CD4-positive, alpha-beta memory T cell (primary cell): ENCODE data around the gene CPZ. TPM values are rescaled to one million over a fixed set of nuclear protein-coding genes. Genes with fewer than 3 reads are reported as not detected.
A peak's percentile ranks its signal among the peaks of the same experiment; 100 is the strongest.

Experiments
- CTCF ChIA-PET: fragments of 350-600 bp; sonication (Branson Sonifier 250); formaldehyde crosslinking; loops from one replicate; lab custom pipeline; 2021; ENCODE audit warnings: inconsistent platforms; ENCODE audit not compliant: partially characterized antibody; lab: Charles Lee
- POLR2A ChIA-PET: fragments of 350-600 bp; sonication (Branson Sonifier 250); formaldehyde crosslinking; loops from one replicate; lab custom pipeline; 2021; ENCODE audit not compliant: partially characterized antibody; lab: Charles Lee
- DNase-seq, 5 donors: peaks; one replicate each; pipeline versions ENCODE4 v3.0.0 to v3.0.0-alpha.2; 2020 to 2022; ENCODE audit warnings: mixed read lengths in 1 of 5
- H3K27ac ChIP-seq: one replicate; pipeline ENCODE4 v1.7.0; 2013; ENCODE audit warnings: low read depth, low read length
- H3K27me3 ChIP-seq: 2 replicates; pipeline ENCODE4 v1.7.0; 2013; ENCODE audit warnings: mild to moderate bottlenecking, low read length, moderate library complexity; ENCODE audit not compliant: insufficient read depth
- H3K36me3 ChIP-seq: 2 replicates; pipeline ENCODE4 v1.7.0; 2013; ENCODE audit warnings: mild to moderate bottlenecking, low read length, moderate library complexity; ENCODE audit not compliant: insufficient read depth
- H3K4me1 ChIP-seq: 2 replicates; pipeline ENCODE4 v1.7.0; 2013; ENCODE audit warnings: mild to moderate bottlenecking, low read length, moderate library complexity; ENCODE audit not compliant: insufficient read depth
- H3K4me3 ChIP-seq, 2 donors: one replicate each; pipeline ENCODE4 v1.7.0; 2013; ENCODE audit warnings: low read length in 2 of 2, mild to moderate bottlenecking in 1 of 2
- H3K9me3 ChIP-seq, 2 donors: one replicate each; pipeline ENCODE4 v1.7.0; 2013; ENCODE audit warnings: low read length in 2 of 2, control low read depth in 1 of 2; ENCODE audit not compliant: control insufficient read depth in 1 of 2
- H3K27ac Mint-ChIP-seq, 7 donors: one replicate each; pipeline ENCODE4 v1.8.0; 2020 to 2021; ENCODE audit warnings: mixed read lengths in 7 of 7, mild to moderate bottlenecking in 6 of 7, inconsistent platforms in 3 of 7, moderate library complexity in 3 of 7
- H3K27me3 Mint-ChIP-seq, 2 donors: one replicate each; pipeline ENCODE4 v1.8.0; 2020 to 2021; ENCODE audit warnings: mixed read lengths in 2 of 2
- H3K36me3 Mint-ChIP-seq, 2 donors: one replicate each; pipeline ENCODE4 v1.8.0; 2020 to 2021; ENCODE audit warnings: mixed read lengths in 2 of 2, inconsistent platforms in 1 of 2, mild to moderate bottlenecking in 1 of 2
- H3K4me1 Mint-ChIP-seq, 4 donors: one replicate each; pipeline ENCODE4 v1.8.0; 2020 to 2021; ENCODE audit warnings: mixed read lengths in 4 of 4, mild to moderate bottlenecking in 1 of 4
- H3K4me3 Mint-ChIP-seq, 8 donors: one replicate each; pipeline ENCODE4 v1.8.0; 2020 to 2021; ENCODE audit warnings: mixed read lengths in 8 of 8, mild to moderate bottlenecking in 7 of 8, moderate library complexity in 6 of 8, inconsistent platforms in 3 of 8
- H3K9me3 Mint-ChIP-seq, 8 donors: one replicate each; pipeline ENCODE4 v1.8.0; 2020 to 2021; ENCODE audit warnings: mixed read lengths in 8 of 8, mild to moderate bottlenecking in 5 of 8, inconsistent platforms in 3 of 8, moderate library complexity in 1 of 8
- intact Hi-C: fragments of 100-400 bp; cut with micrococcal nuclease; formaldehyde crosslinking; loops from one replicate; pipeline ENCODE4 v1.15.1; 2023
- polyA plus RNA-seq, 2 donors: library from polyadenylated mRNA; unstranded; fragments of 300-500 nt; fragmentation: Illumina TruSeq; gene quantifications; one replicate each; pipeline ENCODE4 v1.2.3, GENCODE V29; 2021
- total RNA-seq, 2 experiments: library from RNA; stranded (reverse); gene quantifications; one replicate each; pipeline ENCODE4 v1.2.3, GENCODE V29; 2021

The CPZ gene
- total and polyA plus RNA-seq, 4 experiments from 2014 or later, result not detected

- Mint-ChIP-seq H3K27me3 (peaks cover 8 to 25% of the 10 kb centered on the region in 2 donors), H3K4me1 (no peaks in the 10 kb centered on the region), H3K4me3 (no peak overlapping the region), H3K27ac (no peak overlapping the region), H3K9me3 (peaks cover 0 to 2% (median 0%) of the 10 kb centered on the region in 8 donors), H3K36me3 (no peaks in the 10 kb centered on the region)
- no peaks in the 10 kb centered on the region for H3K27me3 ChIP-seq
- intact Hi-C loops, result no loop called here
- H3K4me3 ChIP-seq, result no peak overlapping the region
- no peaks in the 10 kb centered on the region for H3K4me1 ChIP-seq
- H3K36me3 ChIP-seq, result no peaks in the 10 kb centered on the region
- CTCF ChIA-PET, result no interaction called here
- POLR2A ChIA-PET, result no interaction called here
- H3K27ac ChIP-seq, result no peak overlapping the region
- DNase-seq, result no peak
- no peaks in the 10 kb centered on the region for H3K9me3 ChIP-seq
Observed at GRCh38 chr4:8582941-8583654, 9.5 kb upstream of the CPZ start.

- ChIA-PET CTCF (no interaction called here), POLR2A (no interaction called here)
- Mint-ChIP-seq H3K4me3 (no peak overlapping the region), H3K27me3 (peaks cover 8 to 23% of the 10 kb centered on the region in 2 donors), H3K27ac (no peak overlapping the region), H3K4me1 (no peaks in the 10 kb centered on the region), H3K9me3 (peaks cover 0 to 2% (median 0%) of the 10 kb centered on the region in 8 donors), H3K36me3 (no peaks in the 10 kb centered on the region)
- Histone ChIP-seq H3K36me3 (no peaks in the 10 kb centered on the region), H3K9me3 (no peaks in the 10 kb centered on the region), H3K4me3 (no peak overlapping the region), H3K4me1 (no peaks in the 10 kb centered on the region), H3K27ac (no peak overlapping the region), H3K27me3 (no peaks in the 10 kb centered on the region)
- DNase-seq, result no peak
- intact Hi-C loops, result no loop called here
Observed at GRCh38 chr4:8583655-8584025, 8.9 kb upstream of the CPZ start.

GRCh38 chr4:8585186-8585585 is 7.4 kb upstream of the CPZ start:
- Histone ChIP-seq H3K4me3 (no peak overlapping the region), H3K27ac (no peak overlapping the region), H3K4me1 (no peaks in the 10 kb centered on the region), H3K36me3 (no peaks in the 10 kb centered on the region), H3K27me3 (no peaks in the 10 kb centered on the region), H3K9me3 (no peaks in the 10 kb centered on the region)
- no peak overlapping the region for H3K4me3 Mint-ChIP-seq
- intact Hi-C loops, result no loop called here
- POLR2A ChIA-PET, result no interaction called here
- H3K27ac Mint-ChIP-seq, result no peak overlapping the region
- H3K9me3 Mint-ChIP-seq, result no peaks in the 10 kb centered on the region
- no peaks in the 10 kb centered on the region for H3K4me1 Mint-ChIP-seq
- H3K27me3 Mint-ChIP-seq, result peaks cover 4 to 22% of the 10 kb centered on the region in 2 donors
- CTCF ChIA-PET, result no interaction called here
- no peaks in the 10 kb centered on the region for H3K36me3 Mint-ChIP-seq
- no peak for DNase-seq

- Histone ChIP-seq H3K4me3 (no peak overlapping the region), H3K4me1 (no peaks in the 10 kb centered on the region), H3K27ac (no peak overlapping the region), H3K9me3 (no peaks in the 10 kb centered on the region), H3K36me3 (no peaks in the 10 kb centered on the region), H3K27me3 (no peaks in the 10 kb centered on the region)
- POLR2A ChIA-PET, result no interaction called here
- no peaks in the 10 kb centered on the region for H3K4me1 Mint-ChIP-seq
- CTCF ChIA-PET, result no interaction called here
- H3K4me3 Mint-ChIP-seq, result no peak overlapping the region
- H3K36me3 Mint-ChIP-seq, result no peaks in the 10 kb centered on the region
- peaks cover 6 to 22% of the 10 kb centered on the region in 2 donors for H3K27me3 Mint-ChIP-seq
- H3K9me3 Mint-ChIP-seq, result no peaks in the 10 kb centered on the region
- no peak for DNase-seq
- no peak overlapping the region for H3K27ac Mint-ChIP-seq
- intact Hi-C loops, result no loop called here
Observed at GRCh38 chr4:8585721-8586212, 6.8 kb upstream of the CPZ start.

- Mint-ChIP-seq H3K4me3 (no peak overlapping the region), H3K4me1 (no peaks in the 10 kb centered on the region), H3K9me3 (no peaks in the 10 kb centered on the region), H3K27me3 (peaks cover 8 to 22% of the 10 kb centered on the region in 2 donors), H3K27ac (peak overlapping the region in 1 of 7 donors; percentile 53), H3K36me3 (no peaks in the 10 kb centered on the region)
- intact Hi-C loops, result no loop called here
- ChIA-PET POLR2A (no interaction called here), CTCF (no interaction called here)
- Histone ChIP-seq H3K4me1 (no peaks in the 10 kb centered on the region), H3K27ac (no peak overlapping the region), H3K4me3 (no peak overlapping the region), H3K27me3 (no peaks in the 10 kb centered on the region), H3K9me3 (no peaks in the 10 kb centered on the region), H3K36me3 (no peaks in the 10 kb centered on the region)
- no peak for DNase-seq
Observed at GRCh38 chr4:8586246-8586645, 6.3 kb upstream of the CPZ start.

- Mint-ChIP-seq H3K27me3 (peaks cover 12 to 22% of the 10 kb centered on the region in 2 donors), H3K36me3 (no peaks in the 10 kb centered on the region), H3K27ac (peak overlapping the region in 1 of 7 donors; percentile 53), H3K4me1 (no peaks in the 10 kb centered on the region), H3K4me3 (no peak overlapping the region), H3K9me3 (no peaks in the 10 kb centered on the region)
- H3K9me3 ChIP-seq, result no peaks in the 10 kb centered on the region
- no peak for DNase-seq
- no peaks in the 10 kb centered on the region for H3K36me3 ChIP-seq
- no peak overlapping the region for H3K27ac ChIP-seq
- intact Hi-C loops, result no loop called here
- ChIA-PET POLR2A (no interaction called here), CTCF (no interaction called here)
- no peaks in the 10 kb centered on the region for H3K27me3 ChIP-seq
- H3K4me3 ChIP-seq, result no peak overlapping the region
- H3K4me1 ChIP-seq, result no peaks in the 10 kb centered on the region
Observed at GRCh38 chr4:8586671-8587468, 5.7 kb upstream of the CPZ start.

- Mint-ChIP-seq H3K27me3 (peaks cover 14 to 19% of the 10 kb centered on the region in 2 donors), H3K4me1 (no peaks in the 10 kb centered on the region), H3K9me3 (no peaks in the 10 kb centered on the region), H3K27ac (no peak overlapping the region), H3K36me3 (no peaks in the 10 kb centered on the region), H3K4me3 (no peak overlapping the region)
- ChIA-PET POLR2A (no interaction called here), CTCF (no interaction called here)
- no peak overlapping the region for H3K4me3 ChIP-seq
- H3K27ac ChIP-seq, result no peak overlapping the region
- H3K36me3 ChIP-seq, result no peaks in the 10 kb centered on the region
- H3K9me3 ChIP-seq, result no peaks in the 10 kb centered on the region
- no peak for DNase-seq
- H3K4me1 ChIP-seq, result no peaks in the 10 kb centered on the region
- no peaks in the 10 kb centered on the region for H3K27me3 ChIP-seq
- intact Hi-C loops, result no loop called here
Observed at GRCh38 chr4:8587469-8588195, 4.9 kb upstream of the CPZ start.
